ENCODE data around the gene POLD4. TPM values are rescaled to one million over a fixed set of nuclear protein-coding genes. Genes with fewer than 3 reads are reported as not detected.

Gene POLD4
- total RNA-seq, 2 experiments from 2014 or later: 153 to 171 TPM

DNA sequence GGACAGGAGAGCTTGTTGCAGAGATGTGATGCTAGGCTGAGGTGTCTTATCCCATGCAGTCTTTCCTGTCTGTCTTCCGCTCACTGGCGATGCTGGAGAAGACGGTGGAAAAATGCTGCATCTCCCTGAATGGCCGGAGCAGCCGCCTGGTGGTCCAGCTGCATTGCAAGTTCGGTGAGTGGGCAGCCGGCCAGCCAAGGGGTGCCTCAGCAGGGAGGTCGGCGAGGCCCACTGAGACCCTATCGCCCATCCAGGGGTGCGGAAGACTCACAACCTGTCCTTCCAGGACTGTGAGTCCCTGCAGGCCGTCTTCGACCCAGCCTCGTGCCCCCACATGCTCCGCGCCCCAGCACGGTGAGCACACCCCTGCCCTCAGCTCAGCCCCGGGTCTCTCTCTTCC lies 40.1 kb upstream of the POLD4 start:
- ChIA-PET CTCF (ENCODE audit: unreplicated experiment) (no interaction called here), POLR2A (no interaction called here)
- Histone ChIP-seq H4K20me1 (ENCODE audit: insufficient read depth, low read length) (no peaks in the 10 kb centered on the region), H3K4me2 (ENCODE audit: low read length) (no peak overlapping the region), H3K4me3 (ENCODE audit: low read depth, low read length, poor library complexity, severe bottlenecking) (no peak overlapping the region), H3K36me3 (ENCODE audit: insufficient read depth, low read length) (peaks cover 48% of the 10 kb centered on the region), H3K9me2 (ENCODE audit: insufficient read depth, low read length) (no peaks in the 10 kb centered on the region), H3K4me1 (ENCODE audit: insufficient read depth, low read length, poor library complexity, severe bottlenecking) (peaks cover 34% of the 10 kb centered on the region), H3K27ac (ENCODE audit: low read depth, low read length, poor library complexity, severe bottlenecking) (no peak overlapping the region), H3K9me3 (ENCODE audit: low read length) (no peaks in the 10 kb centered on the region), H2AFZ (ENCODE audit: low read length) (no peak overlapping the region), H3K79me2 (ENCODE audit: insufficient read depth, low read depth, low read length) (peaks cover 19% of the 10 kb centered on the region; the same call in 1 of the 2 replicates)
- BruUV-seq (replicated peaks): no TSS peak
- intact Hi-C loops (cut with micrococcal nuclease; ENCODE audit: unreplicated experiment): no loop called here
- TF ChIP-seq, protein P1, sequence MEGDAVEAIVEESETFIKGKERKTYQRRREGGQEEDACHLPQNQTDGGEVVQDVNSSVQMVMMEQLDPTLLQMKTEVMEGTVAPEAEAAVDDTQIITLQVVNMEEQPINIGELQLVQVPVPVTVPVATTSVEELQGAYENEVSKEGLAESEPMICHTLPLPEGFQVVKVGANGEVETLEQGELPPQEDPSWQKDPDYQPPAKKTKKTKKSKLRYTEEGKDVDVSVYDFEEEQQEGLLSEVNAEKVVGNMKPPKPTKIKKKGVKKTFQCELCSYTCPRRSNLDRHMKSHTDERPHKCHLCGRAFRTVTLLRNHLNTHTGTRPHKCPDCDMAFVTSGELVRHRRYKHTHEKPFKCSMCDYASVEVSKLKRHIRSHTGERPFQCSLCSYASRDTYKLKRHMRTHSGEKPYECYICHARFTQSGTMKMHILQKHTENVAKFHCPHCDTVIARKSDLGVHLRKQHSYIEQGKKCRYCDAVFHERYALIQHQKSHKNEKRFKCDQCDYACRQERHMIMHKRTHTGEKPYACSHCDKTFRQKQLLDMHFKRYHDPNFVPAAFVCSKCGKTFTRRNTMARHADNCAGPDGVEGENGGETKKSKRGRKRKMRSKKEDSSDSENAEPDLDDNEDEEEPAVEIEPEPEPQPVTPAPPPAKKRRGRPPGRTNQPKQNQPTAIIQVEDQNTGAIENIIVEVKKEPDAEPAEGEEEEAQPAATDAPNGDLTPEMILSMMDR (conservative IDR thresholded peaks at IDR 0.05; ENCODE audit: low read length): no peak
- TF ChIP-seq EZH2phosphoT487 (IDR thresholded peaks at IDR 0.05; ENCODE audit: borderline replicate concordance, low read depth, low read length): no peak
- DNase-seq (ENCODE audit: low spot score): no peak

DNA sequence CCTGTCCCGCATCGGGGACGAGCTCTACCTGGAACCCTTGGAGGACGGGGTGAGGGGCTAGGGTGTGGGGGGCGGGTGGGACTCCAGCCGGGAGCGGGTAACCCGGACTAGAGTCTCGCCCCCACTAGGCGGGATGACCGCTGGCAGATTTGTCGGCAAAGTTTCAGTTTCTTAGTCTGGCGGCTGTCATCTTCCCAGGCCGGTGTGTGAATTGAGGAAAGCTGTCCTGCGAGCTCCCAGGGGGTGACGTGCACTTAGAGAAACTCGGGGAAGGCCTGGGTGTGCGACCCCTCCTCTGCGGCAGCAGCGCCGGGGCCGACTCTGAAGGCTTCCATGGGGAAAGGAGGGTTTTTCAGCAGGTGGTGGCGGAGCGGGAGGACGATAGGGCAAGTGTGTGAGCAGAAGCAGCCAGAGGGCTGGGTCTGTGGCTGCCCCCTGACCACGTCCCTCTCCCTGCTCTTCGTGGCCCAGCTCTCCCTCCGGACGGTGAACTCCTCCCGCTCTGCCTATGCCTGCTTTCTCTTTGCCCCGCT lies 38.9 kb upstream of the POLD4 start:
- no peak for TF ChIP-seq EZH2phosphoT487 (IDR thresholded peaks at IDR 0.05; ENCODE audit: borderline replicate concordance, low read depth, low read length)
- TF ChIP-seq, protein P1 (conservative IDR thresholded peaks at IDR 0.05; ENCODE audit: low read length): no peak
- POLR2A ChIA-PET: interaction anchor here (0.6 to 2.4 kb wide), 9 partner anchors 9 to 198 kb away, joined by 3 to 16 read pairs (median 4); partner anchors contain the start of genes PPP1CA, PTPRCAP and TBC1D10C
- H3K4me2 ChIP-seq (ENCODE audit: low read length): peak overlapping the region; percentile 74
- CTCF ChIA-PET (ENCODE audit: unreplicated experiment): interaction anchor here (0.8 kb wide), 1 partner anchor 9 kb away, joined by 6 read pairs; the partner anchor contains the start of gene PPP1CA
- no peak overlapping the region for H2AFZ ChIP-seq (ENCODE audit: low read length)
- H3K36me3 ChIP-seq (ENCODE audit: insufficient read depth, low read length): peaks cover 36% of the 10 kb centered on the region
- peaks cover 37% of the 10 kb centered on the region for H3K4me1 ChIP-seq (ENCODE audit: insufficient read depth, low read length, poor library complexity, severe bottlenecking)
- BruUV-seq (replicated peaks): TSS peak; percentile 77
- intact Hi-C loops (cut with micrococcal nuclease; ENCODE audit: unreplicated experiment): no loop called here
- peak overlapping the region; percentile 29 for H3K27ac ChIP-seq (ENCODE audit: low read depth, low read length, poor library complexity, severe bottlenecking)
- no peaks in the 10 kb centered on the region for H4K20me1 ChIP-seq (ENCODE audit: insufficient read depth, low read length)
- no peak for DNase-seq (ENCODE audit: low spot score)
- peaks cover 19% of the 10 kb centered on the region; the same call in 1 of the 2 replicates for H3K79me2 ChIP-seq (ENCODE audit: insufficient read depth, low read depth, low read length)
- peak overlapping the region; percentile 78 for H3K4me3 ChIP-seq (ENCODE audit: low read depth, low read length, poor library complexity, severe bottlenecking)
- H3K9me3 ChIP-seq (ENCODE audit: low read length): no peaks in the 10 kb centered on the region
- no peaks in the 10 kb centered on the region for H3K9me2 ChIP-seq (ENCODE audit: insufficient read depth, low read length)
